ENCODE results near the gene MACROD1. TPM values are rescaled to one million over a fixed set of nuclear protein-coding genes. Genes with fewer than 3 reads are reported as not detected.
"Not testable (repeated sequence)": the region's sequence is repeated elsewhere in the genome, so short reads cannot be mapped to it uniquely, and the experiment has no call there.

MACROD1 gene
- polyA plus RNA-seq, 3 donors from 2014 or later: 4.8 to 7.1 (median 6.5) TPM

- Mint-ChIP-seq H3K27me3 (ENCODE audit: low read depth in 3 of 3) (peaks cover 2 to 4% (median 3%) of the 10 kb centered on the region in 3 donors), H3K36me3 (no peaks in the 10 kb centered on the region), H3K4me1 (peaks cover 9 to 11% of the 10 kb centered on the region in 2 donors), H3K4me3 (no peak overlapping the region), H3K9me3 (no peaks in the 10 kb centered on the region), H3K27ac (no peak overlapping the region)
- DNase-seq: no peak
Measured at GRCh38 chr11:64178951-64179639, 13.2 kb upstream of the MACROD1 start.

- Mint-ChIP-seq H3K27ac (no peak overlapping the region), H3K4me3 (no peak overlapping the region), H3K27me3 (ENCODE audit: low read depth in 3 of 3) (peaks cover 1 to 3% (median 3%) of the 10 kb centered on the region in 3 donors), H3K9me3 (no peaks in the 10 kb centered on the region), H3K36me3 (no peaks in the 10 kb centered on the region), H3K4me1 (peaks cover 4 to 7% of the 10 kb centered on the region in 2 donors)
- DNase-seq: no peak
Measured at GRCh38 chr11:64178203-64178602, 12.3 kb upstream of the MACROD1 start.

GRCh38 chr11:64176751-64177150 lies 10.8 kb upstream of the MACROD1 start:
- no peak overlapping the region for H3K27ac Mint-ChIP-seq
- peaks cover 0 to 3% of the 10 kb centered on the region in 2 donors for H3K4me1 Mint-ChIP-seq
- no peaks in the 10 kb centered on the region for H3K9me3 Mint-ChIP-seq
- no peak for DNase-seq
- no peaks in the 10 kb centered on the region for H3K36me3 Mint-ChIP-seq
- no peak overlapping the region for H3K4me3 Mint-ChIP-seq
- peaks cover 1 to 3% (median 3%) of the 10 kb centered on the region in 3 donors for H3K27me3 Mint-ChIP-seq (ENCODE audit: low read depth in 3 of 3)

- Mint-ChIP-seq H3K27me3 (ENCODE audit: low read depth in 3 of 3) (peaks cover 2 to 3% (median 3%) of the 10 kb centered on the region in 3 donors), H3K36me3 (no peaks in the 10 kb centered on the region), H3K27ac (no peak overlapping the region), H3K4me3 (no peak overlapping the region), H3K9me3 (no peaks in the 10 kb centered on the region), H3K4me1 (no peaks in the 10 kb centered on the region)
- no peak for DNase-seq
Measured at GRCh38 chr11:64173616-64174355, 7.9 kb upstream of the MACROD1 start.

GRCh38 chr11:64170419-64170818 lies 4.5 kb upstream of the MACROD1 start:
- Mint-ChIP-seq H3K27ac (no peak overlapping the region), H3K4me3 (no peak overlapping the region), H3K27me3 (ENCODE audit: low read depth in 3 of 3) (peaks cover 1 to 3% (median 2%) of the 10 kb centered on the region in 3 donors), H3K36me3 (no peaks in the 10 kb centered on the region), H3K9me3 (no peaks in the 10 kb centered on the region), H3K4me1 (peaks cover 0 to 3% of the 10 kb centered on the region in 2 donors)
- no peak for DNase-seq

- peaks cover 0 to 5% of the 10 kb centered on the region in 2 donors for H3K4me1 Mint-ChIP-seq
- no peak for DNase-seq
- peak overlapping the region in 1 of 5 donors; percentile 93 for H3K4me3 Mint-ChIP-seq
- no peaks in the 10 kb centered on the region for H3K36me3 Mint-ChIP-seq
- peaks cover 0 to 3% (median 2%) of the 10 kb centered on the region in 3 donors for H3K27me3 Mint-ChIP-seq (ENCODE audit: low read depth in 3 of 3)
- H3K9me3 Mint-ChIP-seq: no peaks in the 10 kb centered on the region
- H3K27ac Mint-ChIP-seq: no peak overlapping the region
Measured at GRCh38 chr11:64165481-64165841, 452 bp downstream of the MACROD1 start.

- peaks cover 0 to 3% (median 2%) of the 10 kb centered on the region in 3 donors for H3K27me3 Mint-ChIP-seq (ENCODE audit: low read depth in 3 of 3)
- peak overlapping the region in 1 of 6 donors; percentile 76 for H3K27ac Mint-ChIP-seq
- H3K4me3 Mint-ChIP-seq: peak overlapping the region; percentile 68 to 74 (median 72)
- no peak for DNase-seq
- H3K36me3 Mint-ChIP-seq: no peaks in the 10 kb centered on the region
- H3K9me3 Mint-ChIP-seq: no peaks in the 10 kb centered on the region
- peaks cover 0 to 5% of the 10 kb centered on the region in 2 donors for H3K4me1 Mint-ChIP-seq
Measured at GRCh38 chr11:64164392-64165312, 1.3 kb downstream of the MACROD1 start.

GRCh38 chr11:64163951-64164350 lies 2.0 kb downstream of the MACROD1 start:
- DNase-seq: no peak
- no peaks in the 10 kb centered on the region for H3K36me3 Mint-ChIP-seq
- H3K4me3 Mint-ChIP-seq: peak overlapping the region in 4 of 5 donors; percentile 18 to 39 (median 24)
- H3K4me1 Mint-ChIP-seq: peaks cover 0 to 5% of the 10 kb centered on the region in 2 donors
- H3K9me3 Mint-ChIP-seq: no peaks in the 10 kb centered on the region
- H3K27me3 Mint-ChIP-seq (ENCODE audit: low read depth in 3 of 3): peaks cover 0 to 3% (median 2%) of the 10 kb centered on the region in 3 donors
- no peak overlapping the region for H3K27ac Mint-ChIP-seq

GRCh38 chr11:64162769-64163168 lies 3.1 kb downstream of the MACROD1 start:
- H3K9me3 Mint-ChIP-seq; DNase-seq; H3K27ac Mint-ChIP-seq; H3K27me3 Mint-ChIP-seq (ENCODE audit: low read depth in 3 of 3); H3K36me3 Mint-ChIP-seq; H3K4me1 Mint-ChIP-seq; H3K4me3 Mint-ChIP-seq: not testable (repeated sequence)

- H3K4me1 Mint-ChIP-seq: peaks cover 0 to 3% of the 10 kb centered on the region in 2 donors
- DNase-seq: no peak
- no peaks in the 10 kb centered on the region for H3K36me3 Mint-ChIP-seq
- peaks cover 0 to 2% (median 0%) of the 10 kb centered on the region in 3 donors for H3K27me3 Mint-ChIP-seq (ENCODE audit: low read depth in 3 of 3)
- H3K27ac Mint-ChIP-seq: no peak overlapping the region
- no peak overlapping the region for H3K4me3 Mint-ChIP-seq
- H3K9me3 Mint-ChIP-seq: no peaks in the 10 kb centered on the region
Measured at GRCh38 chr11:64161037-64161436, 4.9 kb downstream of the MACROD1 start.

GRCh38 chr11:64157631-64158394 lies 8.1 kb downstream of the MACROD1 start:
- no peak overlapping the region for H3K4me3 Mint-ChIP-seq
- H3K9me3 Mint-ChIP-seq: no peaks in the 10 kb centered on the region
- H3K36me3 Mint-ChIP-seq: no peaks in the 10 kb centered on the region
- H3K27me3 Mint-ChIP-seq (ENCODE audit: low read depth in 3 of 3): peaks cover 0 to 3% (median 2%) of the 10 kb centered on the region in 3 donors
- no peak overlapping the region for H3K27ac Mint-ChIP-seq
- no peak for DNase-seq
- H3K4me1 Mint-ChIP-seq: no peaks in the 10 kb centered on the region

GRCh38 chr11:64156235-64157011 lies 9.5 kb downstream of the MACROD1 start:
- H3K36me3 Mint-ChIP-seq: no peaks in the 10 kb centered on the region
- H3K4me3 Mint-ChIP-seq: no peak overlapping the region

More at GRCh38 chr11:64156235-64157011, 9.5 kb downstream of the MACROD1 start:
- no peaks in the 10 kb centered on the region for H3K9me3 Mint-ChIP-seq
- no peaks in the 10 kb centered on the region for H3K4me1 Mint-ChIP-seq
- H3K27ac Mint-ChIP-seq: no peak overlapping the region
- peaks cover 0 to 3% (median 2%) of the 10 kb centered on the region in 3 donors for H3K27me3 Mint-ChIP-seq (ENCODE audit: low read depth in 3 of 3)
- no peak for DNase-seq

All from immature natural killer cell (primary cell).